Measurements from ENCODE around the gene BGN.

GRCh38 chrX:153514259-153514658, 19.5 kb downstream of the BGN start:
- TF ChIP-seq CTCF (IDR thresholded peaks at IDR 0.05; ENCODE audit: insufficient read depth, low read length, poor library complexity, severe bottlenecking) (no peak), EZH2phosphoT487 (conservative IDR thresholded peaks at IDR 0.05; ENCODE audit: low read length) (no peak)

All from SU-DHL-6 (cell line).